ENCODE results near the gene KCND2.

The KCND2 gene

GRCh38 chr7:120260111-120260510 is 12.9 kb upstream of the KCND2 start:
- Histone ChIP-seq H3K4me1 (ENCODE audit: control insufficient read depth, low read length) (no peaks in the 10 kb centered on the region), H3K36me3 (ENCODE audit: control insufficient read depth, low read length) (no peaks in the 10 kb centered on the region), H3K9me2 (replicated peaks; ENCODE audit: control insufficient read depth, low read length) (no peaks in the 10 kb centered on the region), H3K4me3 (ENCODE audit: low read length) (no peak overlapping the region), H3K27ac (ENCODE audit: low read depth, low read length) (no peak overlapping the region), H3K79me2 (ENCODE audit: control insufficient read depth, low read length) (no peaks in the 10 kb centered on the region), H3K9me3 (ENCODE audit: control insufficient read depth, insufficient read depth, low read length) (0 out of 2 replicates have a peak, but pooled peaks cover 4% of the 10 kb centered on the region), H4K20me1 (ENCODE audit: control insufficient read depth, insufficient read depth, low read depth, low read length) (no peaks in the 10 kb centered on the region), H3K27me3 (ENCODE audit: control insufficient read depth, low read length) (no peaks in the 10 kb centered on the region), H3K4me2 (ENCODE audit: low read length) (no peak overlapping the region), H3F3A (ENCODE audit: control insufficient read depth, insufficient read depth) (no peaks in the 10 kb centered on the region)
- TF ChIP-seq EZH2phosphoT487 (IDR thresholded peaks at IDR 0.05; ENCODE audit: borderline replicate concordance, low read length) = no peak
- no peak for TF ChIP-seq CTCF (IDR thresholded peaks at IDR 0.05; ENCODE audit: low read depth, low read length, poor library complexity, severe bottlenecking)

- Histone ChIP-seq H3K4me3 (ENCODE audit: low read length) (no peak overlapping the region), H4K20me1 (ENCODE audit: control insufficient read depth, insufficient read depth, low read depth, low read length) (no peaks in the 10 kb centered on the region), H3K4me2 (ENCODE audit: low read length) (no peak overlapping the region), H3F3A (ENCODE audit: control insufficient read depth, insufficient read depth) (no peaks in the 10 kb centered on the region), H3K9me2 (replicated peaks; ENCODE audit: control insufficient read depth, low read length) (no peaks in the 10 kb centered on the region), H3K27ac (ENCODE audit: low read depth, low read length) (no peak overlapping the region), H3K9me3 (ENCODE audit: control insufficient read depth, insufficient read depth, low read length) (peaks cover 5% of the 10 kb centered on the region; the same call in 1 of the 2 replicates), H3K27me3 (ENCODE audit: control insufficient read depth, low read length) (no peaks in the 10 kb centered on the region), H3K36me3 (ENCODE audit: control insufficient read depth, low read length) (no peaks in the 10 kb centered on the region), H3K79me2 (ENCODE audit: control insufficient read depth, low read length) (no peaks in the 10 kb centered on the region), H3K4me1 (ENCODE audit: control insufficient read depth, low read length) (no peaks in the 10 kb centered on the region)
- TF ChIP-seq EZH2phosphoT487 (IDR thresholded peaks at IDR 0.05; ENCODE audit: borderline replicate concordance, low read length) = no peak
- TF ChIP-seq CTCF (IDR thresholded peaks at IDR 0.05; ENCODE audit: low read depth, low read length, poor library complexity, severe bottlenecking) = peak; percentile 86
Measured at GRCh38 chr7:120272261-120272660, 714 bp upstream of the KCND2 start.

- no peaks in the 10 kb centered on the region for H3K4me1 ChIP-seq (ENCODE audit: control insufficient read depth, low read length)
- H3K36me3 ChIP-seq (ENCODE audit: control insufficient read depth, low read length) = no peaks in the 10 kb centered on the region
- TF ChIP-seq CTCF (IDR thresholded peaks at IDR 0.05; ENCODE audit: low read depth, low read length, poor library complexity, severe bottlenecking) (no peak), EZH2phosphoT487 (IDR thresholded peaks at IDR 0.05; ENCODE audit: borderline replicate concordance, low read length) (no peak)
- no peaks in the 10 kb centered on the region for H4K20me1 ChIP-seq (ENCODE audit: control insufficient read depth, insufficient read depth, low read depth, low read length)
- H3K9me2 ChIP-seq (replicated peaks; ENCODE audit: control insufficient read depth, low read length) = no peaks in the 10 kb centered on the region
- H3K9me3 ChIP-seq (ENCODE audit: control insufficient read depth, insufficient read depth, low read length) = peaks cover 5% of the 10 kb centered on the region; the same call in 1 of the 2 replicates
- no peaks in the 10 kb centered on the region for H3F3A ChIP-seq (ENCODE audit: control insufficient read depth, insufficient read depth)
- no peak overlapping the region for H3K27ac ChIP-seq (ENCODE audit: low read depth, low read length)
- H3K4me2 ChIP-seq (ENCODE audit: low read length) = no peak overlapping the region
- H3K79me2 ChIP-seq (ENCODE audit: control insufficient read depth, low read length) = no peaks in the 10 kb centered on the region
- H3K27me3 ChIP-seq (ENCODE audit: control insufficient read depth, low read length) = no peaks in the 10 kb centered on the region
- H3K4me3 ChIP-seq (ENCODE audit: low read length) = no peak overlapping the region
Measured at GRCh38 chr7:120273476-120273975, 551 bp downstream of the KCND2 start.

Data from DOHH2 (cell line).